HG02642 (cell line): ENCODE data around the gene SCN4A.

Source experiments
- ATAC-seq: cut with Tn5 transposase; IDR thresholded peaks from one replicate; pipeline ENCODE4 v1.9.1; 2021; ENCODE audit warnings: mild to moderate bottlenecking; ENCODE audit not compliant: unreplicated experiment, poor library complexity

The SCN4A gene

DNA sequence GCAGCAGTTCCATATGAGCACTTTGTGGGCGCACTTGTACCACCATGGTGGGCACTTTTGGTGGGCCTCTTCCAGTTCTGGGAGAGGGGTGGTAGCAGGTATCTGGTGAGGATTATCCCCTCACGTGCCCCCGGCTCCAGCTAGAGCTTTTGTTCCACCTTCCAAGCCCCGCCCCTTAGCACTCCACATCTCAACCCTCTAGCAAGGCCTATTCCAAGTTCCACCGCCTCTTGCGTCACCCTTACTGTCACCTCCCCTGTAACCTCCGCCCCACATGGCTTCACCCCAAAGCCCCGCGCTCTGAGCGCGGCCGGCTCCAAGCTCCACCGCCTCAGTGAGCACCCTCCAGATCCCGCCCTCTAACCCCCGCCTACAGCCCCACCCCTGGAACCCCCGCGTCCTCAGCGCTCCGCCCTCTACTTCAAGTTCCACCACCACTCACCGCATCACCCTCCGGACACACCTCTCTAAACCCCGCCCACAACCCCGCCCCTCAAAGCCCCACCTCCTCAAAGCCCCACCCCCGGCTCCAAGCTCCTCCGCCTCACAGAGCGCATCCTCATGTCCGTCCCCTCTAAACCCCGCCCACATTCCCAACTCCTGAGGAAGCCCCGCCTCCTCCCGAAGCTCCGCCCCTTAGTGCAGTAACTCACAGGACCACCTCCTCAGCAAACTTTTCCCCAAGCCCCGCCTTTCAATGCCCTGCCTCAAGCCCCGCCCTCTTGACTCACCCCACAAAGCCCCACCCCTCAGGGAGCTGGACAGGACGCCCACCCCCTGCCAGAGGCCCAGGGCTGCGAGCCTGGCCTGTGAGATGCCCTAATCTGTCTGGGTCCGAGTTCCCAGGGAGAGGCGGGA, 11.1 kb downstream of the SCN4A start:
- ATAC-seq, result no peak

DNA sequence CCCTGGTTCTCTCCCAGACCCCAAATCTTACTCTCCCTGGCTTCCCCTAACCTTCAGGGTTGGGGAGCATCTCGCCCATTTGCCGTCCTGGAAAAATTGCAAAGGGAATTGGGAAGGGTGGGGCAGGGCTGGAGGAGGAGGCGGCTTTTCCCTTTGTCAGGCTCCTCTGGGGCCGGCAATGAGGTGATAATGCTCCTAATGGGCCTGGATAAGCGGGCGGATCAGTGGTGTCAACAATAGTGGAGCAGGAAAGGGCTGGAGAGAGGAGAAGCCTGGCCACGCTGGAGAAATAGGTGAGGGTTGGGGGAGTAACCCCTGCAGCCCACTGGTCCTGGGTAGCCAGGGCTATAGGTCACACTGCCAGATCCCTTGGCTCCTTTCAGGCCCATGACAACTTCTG, 12.3 kb downstream of the SCN4A start:
- no peak for ATAC-seq

DNA sequence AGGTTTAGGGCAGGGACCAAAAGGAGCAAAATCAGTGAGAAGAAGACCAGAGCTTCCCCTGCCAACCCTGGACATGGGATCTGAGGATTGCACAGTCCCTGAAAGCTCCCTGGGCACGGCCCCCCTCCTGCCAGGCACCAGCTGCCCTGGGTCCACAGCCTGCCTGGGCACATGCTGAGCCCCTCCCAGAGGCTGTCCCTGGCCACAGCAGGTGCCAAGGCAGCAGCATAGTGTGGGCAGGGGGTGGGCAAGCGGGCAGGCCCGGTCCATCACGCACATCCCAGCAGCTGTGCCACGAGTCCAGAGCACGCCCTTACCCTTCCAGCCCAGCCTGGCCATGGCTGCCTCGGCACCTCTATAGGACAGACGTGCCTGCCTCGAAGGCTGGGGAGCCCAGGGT, 12.7 kb downstream of the SCN4A start:
- no peak for ATAC-seq

DNA sequence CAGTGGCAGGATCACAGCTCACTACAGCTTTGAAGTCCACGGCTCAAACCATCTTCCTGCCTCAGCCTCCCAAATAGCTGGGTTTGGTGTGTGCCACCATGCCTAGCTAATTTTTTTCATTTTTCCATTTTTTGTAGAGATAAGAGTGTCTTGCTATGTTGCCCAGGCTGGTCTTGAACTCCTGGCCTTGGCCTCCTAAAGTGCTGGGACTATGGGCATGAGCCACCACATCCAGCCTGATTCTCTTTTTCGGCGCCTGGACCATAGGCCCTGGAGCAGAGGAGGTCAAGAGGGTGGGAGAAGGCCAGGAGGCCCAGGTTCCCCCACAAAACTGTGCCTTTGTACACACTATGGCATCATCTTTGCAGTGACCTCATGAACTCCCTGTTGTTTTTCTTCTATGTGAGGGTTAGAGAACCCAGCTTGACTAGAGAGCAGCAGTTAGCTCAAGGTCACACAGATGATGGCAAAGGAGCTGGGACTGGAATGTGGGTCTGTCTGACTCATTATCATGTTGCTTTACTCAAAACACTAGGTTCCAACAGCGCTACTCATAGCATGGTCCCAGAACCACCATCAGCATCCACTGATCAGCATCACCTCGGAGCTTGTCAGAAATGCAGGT, 16.3 kb downstream of the SCN4A start:
- ATAC-seq, result no peak

DNA sequence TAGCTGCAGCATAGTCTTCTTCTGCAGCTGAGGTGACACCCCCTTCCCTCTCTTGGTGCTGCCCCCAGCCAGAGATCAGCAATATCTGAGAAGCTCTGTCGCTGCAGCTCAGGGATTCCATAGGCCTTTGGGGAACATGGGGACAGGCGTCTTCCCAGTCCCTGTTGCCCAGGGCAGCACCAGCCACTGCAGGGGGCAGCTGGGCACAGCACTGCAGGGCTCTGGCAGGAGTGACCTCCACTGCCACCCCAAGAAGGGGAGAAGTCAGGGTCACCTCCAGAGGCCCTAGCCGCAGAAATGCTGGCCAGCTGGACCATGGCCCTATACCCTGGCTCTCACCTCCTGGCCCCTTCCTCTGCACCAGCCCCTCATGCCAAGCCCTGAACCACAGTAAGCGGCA, 16.9 kb downstream of the SCN4A start:
- no peak for ATAC-seq

DNA sequence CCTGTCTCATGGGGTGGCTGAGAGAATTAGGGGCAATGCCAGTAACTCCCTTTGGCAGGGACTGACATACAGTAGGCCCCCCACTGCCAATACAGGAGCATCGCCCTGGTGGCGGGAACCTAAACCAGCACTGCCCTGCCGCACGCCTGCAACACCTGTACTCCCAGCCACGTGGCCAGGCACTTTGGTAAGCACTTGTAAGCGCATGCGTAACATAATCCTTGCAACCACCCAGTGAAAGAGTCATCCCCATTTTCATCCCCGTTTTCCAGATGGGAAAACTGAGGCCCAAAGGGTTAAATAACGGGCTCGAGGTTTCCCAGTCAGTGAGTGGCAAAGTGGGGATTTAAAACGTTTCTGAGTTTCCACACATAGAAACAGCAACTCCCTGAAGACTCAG, 17.5 kb downstream of the SCN4A start:
- no peak for ATAC-seq

DNA sequence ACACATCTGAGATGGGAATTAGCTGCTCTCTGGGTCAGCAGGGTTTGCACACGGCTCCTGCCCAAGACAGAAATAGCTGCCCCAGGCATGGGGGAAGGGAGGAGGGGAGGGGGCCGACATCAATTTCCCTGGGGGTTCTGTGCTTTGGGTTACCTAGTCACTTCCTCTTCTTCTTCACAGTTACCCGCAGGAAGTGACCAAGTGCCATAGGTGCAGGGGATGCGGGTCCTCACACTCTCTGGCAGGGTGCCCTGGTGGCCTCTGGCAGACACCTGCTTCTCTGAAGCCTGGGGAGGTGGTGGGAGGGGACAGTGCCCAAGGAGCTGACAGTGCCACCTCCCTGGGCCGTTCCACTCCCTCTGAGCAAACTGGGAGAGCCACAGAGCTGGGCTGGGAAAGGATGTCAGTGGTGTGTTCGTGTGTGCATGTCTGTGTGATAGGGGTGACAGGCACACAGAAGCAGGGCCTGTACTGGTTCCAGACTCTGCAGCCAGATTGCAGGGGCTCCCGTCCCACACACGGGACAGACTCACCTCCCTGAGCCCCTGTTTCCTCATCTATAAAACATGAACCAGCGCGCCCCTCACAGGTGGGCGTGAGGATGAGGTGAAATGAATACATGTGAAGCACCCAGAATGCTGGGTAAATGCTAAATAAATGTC, 18.2 kb downstream of the SCN4A start:
- peak; percentile 49 for ATAC-seq

DNA sequence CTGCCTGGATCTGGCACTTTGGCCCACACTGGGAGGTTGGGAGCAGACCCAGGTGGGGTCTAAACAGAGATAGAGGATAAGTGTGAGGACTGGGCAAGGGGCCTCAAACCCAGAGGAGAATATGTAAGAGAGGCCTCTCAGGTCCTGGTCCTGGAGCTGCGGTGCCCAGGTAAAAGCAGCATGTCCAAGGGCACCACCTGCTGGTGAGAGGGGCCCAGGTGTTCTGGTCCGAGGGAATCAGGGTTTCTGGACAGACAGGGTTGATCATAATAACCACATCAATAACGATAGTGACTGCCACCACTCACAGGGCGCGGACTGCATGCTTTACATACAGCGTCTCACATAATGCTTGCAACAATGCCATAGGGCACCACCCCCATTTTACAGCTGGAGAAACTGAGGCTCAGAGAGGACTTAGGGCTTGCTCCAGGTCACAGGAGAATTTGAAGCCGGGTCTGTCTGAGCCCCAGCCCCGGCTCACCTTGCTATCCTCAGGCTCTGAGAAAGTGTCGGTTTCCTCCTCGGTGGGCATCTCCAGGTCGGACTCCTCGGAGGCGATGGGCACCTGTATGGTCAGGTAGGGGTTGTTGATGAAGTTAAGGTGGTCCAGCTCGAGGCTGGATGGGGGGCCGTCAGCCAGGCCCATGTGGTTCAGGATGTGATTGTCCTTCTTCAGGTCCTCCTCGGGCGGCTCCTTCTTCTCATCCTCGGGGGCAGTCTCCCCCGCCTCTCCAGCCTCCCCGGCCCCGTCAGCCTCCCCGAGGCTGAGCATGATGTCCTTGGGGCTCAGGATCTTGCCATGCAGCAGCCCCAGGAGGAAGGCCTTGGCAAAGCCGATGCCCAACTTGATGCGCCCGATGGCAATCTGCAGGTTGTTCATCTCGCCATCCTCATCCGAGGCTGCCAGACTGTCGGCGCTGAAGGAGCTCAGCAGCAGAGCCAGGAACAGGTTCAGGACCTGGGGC, 21.5 kb downstream of the SCN4A start:
- ATAC-seq, result no peak

DNA sequence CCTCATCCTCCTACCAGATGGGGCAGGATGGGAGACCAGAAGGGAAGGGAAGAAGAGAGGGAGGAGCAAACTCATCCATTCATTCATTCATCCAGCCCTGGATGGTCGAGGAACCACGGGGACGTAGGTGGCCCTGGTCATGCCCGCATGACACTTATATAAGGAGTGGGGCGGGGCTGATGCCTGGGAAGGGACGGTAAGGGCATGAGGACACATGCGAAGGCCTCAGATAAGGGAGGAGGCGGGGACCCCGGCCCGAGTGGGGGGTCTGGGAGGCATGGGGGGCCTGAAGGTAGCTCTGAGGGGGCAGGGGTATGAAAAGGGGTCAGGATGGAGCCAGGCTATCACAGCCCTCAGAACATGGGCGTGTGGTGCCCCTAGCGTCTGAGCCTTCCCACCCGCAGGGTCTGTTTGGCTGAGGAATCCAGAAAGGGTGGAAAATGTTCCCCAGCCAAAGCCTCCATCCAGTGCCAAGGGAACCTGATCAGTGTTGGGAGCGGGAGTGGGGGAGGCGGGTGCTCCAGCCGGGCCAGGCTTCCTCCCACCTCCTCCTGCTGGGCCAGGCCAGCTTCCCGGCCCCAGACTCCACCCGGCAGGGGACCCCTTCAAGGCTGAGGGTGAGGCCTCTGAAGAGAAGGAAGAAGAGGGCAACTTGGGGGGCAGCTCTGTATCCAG, 23.0 kb downstream of the SCN4A start:
- no peak for ATAC-seq

DNA sequence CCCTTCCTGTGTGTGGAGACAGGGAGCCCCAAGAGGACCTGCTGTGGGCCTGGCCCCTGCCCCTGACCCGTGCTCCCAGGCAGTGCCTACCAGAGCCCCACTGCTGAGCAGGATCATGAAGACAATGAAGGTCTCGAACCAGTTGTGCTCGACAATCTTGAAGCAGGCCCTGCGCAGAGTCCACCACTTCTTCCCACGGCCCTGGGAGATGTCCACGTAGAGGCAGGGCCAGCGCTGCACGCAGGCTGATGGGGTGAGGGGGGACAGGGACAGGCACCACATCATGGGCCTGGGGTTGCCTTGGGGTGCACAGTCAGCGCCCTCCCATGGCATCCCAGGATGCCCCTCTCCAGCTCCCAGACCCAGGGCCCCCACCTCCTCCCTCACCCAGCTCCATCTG, 24.2 kb downstream of the SCN4A start:
- ATAC-seq, result no peak

DNA sequence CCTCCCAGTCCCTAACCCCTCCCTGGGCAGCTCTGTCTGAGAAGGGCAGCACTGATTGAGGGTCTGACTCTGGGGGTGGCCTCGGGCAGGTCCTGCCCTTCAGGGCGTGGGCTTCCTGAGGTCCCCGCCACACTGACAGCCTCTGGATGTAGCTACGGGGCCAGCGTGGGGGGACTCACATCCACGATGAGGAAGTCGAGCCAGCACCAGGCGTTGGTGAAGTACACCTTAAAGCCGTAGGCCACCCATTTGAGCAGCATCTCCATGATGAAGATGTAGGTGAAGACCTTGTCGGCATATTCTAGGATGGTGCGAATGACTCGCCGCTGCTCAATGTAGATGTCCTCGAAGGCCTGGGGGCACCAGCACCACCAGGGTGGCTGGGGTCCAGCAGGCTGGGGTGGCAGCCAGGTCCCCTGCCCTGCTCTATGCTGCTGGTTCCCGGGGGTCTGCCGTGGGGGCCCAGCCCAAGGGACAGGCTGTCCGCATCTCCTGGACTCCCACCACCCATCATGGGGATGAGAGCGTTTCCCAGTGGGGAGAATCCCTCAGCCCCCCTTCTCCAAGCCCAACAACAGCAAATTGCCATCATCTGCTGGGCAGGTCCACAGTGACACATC, 24.9 kb downstream of the SCN4A start:
- no peak for ATAC-seq

DNA sequence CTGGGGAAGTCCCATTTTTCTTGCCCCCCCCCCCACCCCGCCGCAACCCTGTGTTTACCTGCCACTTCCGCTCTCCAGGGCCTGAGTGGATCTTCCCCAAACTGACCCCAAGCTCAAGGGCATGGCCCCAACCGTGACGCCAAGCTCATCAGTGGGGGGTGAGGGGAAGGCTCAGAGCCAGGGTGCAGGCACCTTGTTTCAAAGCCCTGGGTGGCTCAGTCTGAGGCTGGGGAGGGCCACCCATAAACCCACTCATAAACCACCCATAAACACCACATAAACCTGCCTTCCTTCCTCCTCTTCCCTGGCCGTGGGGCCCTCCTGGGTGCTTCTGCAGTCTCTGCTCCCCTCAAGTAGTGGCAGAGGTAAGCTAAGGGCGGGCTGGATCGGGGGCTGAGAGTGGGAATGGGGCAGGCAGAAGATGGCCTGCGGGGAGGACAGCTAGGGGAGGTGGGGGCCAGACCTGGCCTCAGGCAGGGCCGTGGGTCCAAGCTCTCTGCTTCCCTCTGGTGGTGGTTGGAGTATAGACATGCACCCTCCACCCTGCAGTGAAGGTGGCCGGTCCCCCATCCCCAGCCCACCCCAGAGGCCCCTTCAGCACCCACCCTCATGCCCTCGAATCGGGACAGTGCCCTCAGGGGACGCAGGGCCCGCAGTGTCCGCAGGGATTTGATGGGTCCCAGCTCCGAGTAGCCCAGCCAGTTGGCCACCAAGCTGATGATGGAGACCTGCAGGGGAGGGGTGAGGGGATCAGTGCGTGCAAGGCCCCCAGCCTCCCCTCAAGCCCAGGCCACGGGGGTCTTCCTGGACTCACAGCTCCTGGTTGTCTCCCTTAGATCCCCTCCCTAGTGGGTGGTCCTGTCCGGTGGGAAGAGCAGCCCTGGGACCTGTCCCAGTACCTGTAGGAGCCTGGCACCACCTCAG, 26.0 kb downstream of the SCN4A start:
- peak; percentile 71 for ATAC-seq

DNA sequence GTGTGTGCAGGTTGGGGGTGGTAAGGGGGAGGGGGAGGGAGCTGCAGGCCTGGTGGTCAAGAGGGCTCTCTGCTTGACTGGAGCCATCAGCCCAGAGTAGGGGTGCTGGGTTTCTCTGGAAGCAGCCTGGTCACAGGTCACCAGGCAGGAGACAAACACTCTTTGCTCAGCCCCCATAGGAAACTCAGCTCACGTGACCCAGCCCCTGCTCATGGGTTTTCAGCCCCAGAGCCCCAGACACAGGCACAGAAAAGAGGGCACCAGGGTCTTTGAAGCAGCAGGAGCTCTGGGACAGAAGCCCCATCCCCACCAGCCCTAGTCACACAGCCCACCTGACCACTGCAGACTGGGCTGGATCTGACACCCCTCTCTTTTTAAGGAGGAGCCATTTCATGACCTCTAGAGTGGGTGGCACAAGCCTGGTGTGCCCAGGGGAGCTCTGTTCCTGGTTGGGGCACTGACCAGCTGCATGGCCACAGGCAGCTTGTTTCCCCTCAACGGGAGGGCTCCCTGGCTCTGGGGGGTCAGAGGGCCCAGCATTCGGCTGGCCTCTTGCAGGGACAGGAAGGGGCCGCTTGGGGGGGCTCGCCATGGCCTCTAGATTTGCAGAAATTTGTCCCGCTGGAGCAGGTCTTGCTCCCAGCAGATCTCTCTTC, 26.8 kb downstream of the SCN4A start:
- ATAC-seq, result peak; percentile 28

DNA sequence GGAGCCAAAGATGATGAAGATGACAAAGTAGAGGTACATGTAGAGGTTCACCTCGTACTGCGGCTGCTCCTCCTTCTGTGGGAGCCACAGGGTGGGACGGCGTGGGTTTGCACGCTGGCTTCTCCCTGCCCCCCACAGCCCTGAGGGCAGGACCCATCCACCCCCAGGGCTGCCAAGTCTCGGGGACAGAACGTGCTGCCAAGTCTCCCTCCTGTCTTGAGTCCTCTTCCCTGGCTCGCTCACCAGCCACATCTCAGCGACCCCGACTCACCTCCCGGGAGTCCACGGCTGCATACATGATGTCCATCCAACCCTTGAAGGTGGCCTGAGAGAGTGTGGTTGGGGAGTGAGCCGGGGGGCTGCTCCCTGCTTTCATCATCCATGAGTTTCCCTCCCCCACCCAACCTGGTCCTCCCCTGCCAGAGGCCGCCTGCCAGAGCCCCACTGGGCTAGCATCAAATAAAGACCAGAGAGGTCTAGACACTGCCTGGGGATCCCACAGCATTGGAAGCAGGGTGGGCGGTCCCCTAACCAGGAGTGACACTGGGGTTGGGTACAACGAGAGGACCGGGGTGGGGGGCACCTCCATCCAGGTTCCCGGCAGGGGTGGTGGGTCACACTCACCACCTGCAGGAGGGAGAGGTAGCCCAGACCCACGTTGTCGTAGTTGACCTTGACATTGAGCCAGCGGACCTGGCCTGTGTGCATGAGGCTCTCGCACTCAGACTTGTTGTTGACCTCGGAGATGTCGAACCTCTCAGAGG, 27.8 kb downstream of the SCN4A start:
- ATAC-seq, result no peak

DNA sequence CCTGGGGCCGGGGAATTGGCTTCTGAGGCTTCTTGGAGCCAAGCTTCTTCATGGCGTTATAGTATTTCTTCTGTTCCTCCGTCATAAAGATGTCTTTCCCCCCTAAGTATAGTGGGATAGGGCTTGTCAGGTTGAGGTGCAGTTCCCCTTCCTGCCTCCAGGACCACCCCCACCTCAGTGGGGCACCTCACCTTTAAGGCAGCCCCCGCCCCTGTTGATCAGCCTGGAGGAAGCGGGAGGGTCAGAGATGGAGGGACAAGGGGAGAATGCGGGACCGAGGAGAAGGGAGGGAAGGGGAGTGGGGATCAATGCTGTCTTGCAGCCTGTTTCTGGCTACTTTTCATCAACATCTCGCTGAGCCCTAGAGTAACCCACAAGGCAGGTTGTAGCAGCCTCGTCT, 29.0 kb downstream of the SCN4A start:
- no peak for ATAC-seq

DNA sequence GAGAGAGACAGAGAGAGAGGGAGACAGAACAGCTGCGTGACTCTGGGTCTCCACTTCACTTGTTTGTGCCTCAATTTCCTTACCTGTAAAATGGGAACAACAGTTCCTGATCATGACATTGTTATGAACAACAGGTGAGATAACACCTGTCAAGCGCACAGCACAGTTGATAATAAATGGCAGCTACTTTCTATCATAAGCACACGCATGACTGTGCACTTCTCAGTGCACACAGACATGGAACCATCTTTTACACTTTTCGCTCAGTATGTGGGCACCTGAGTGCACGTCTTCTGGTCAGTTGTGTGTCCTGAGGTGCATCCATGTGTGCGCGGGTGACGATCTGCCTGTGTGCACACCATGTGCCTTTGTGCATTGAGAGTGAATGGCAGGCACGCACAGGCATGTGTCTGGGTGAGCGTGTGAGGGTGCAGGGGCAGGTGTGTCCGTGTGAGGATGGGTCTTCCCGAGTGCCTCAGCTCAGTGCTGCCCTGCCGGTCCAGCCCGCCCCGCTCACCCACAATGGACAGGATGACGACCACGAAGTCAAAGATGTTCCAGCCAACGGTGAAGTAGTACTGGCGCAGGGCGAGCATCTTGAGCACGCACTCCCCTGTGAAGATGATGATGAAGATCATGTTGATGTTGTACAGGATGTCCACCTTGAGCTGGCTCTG, 30.3 kb downstream of the SCN4A start:
- ATAC-seq, result no peak

DNA sequence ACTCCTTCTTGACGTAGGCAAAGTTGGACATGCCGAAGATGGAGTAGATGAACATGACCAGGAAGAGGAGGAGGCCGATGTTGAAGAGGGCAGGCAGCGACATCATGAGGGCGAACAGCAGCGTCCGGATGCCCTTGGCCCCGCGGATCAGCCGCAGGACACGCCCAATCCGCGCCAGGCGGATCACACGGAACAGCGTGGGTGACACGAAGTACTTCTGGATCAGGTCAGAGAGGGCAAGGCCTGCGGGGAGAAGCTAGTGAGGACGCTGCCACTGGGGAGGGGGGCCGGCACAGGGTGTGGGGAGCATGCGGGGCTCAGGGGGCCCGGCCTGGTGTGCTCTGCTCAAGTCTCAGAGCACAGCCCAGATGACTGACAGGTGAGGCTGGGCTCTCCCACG, 31.0 kb downstream of the SCN4A start:
- ATAC-seq, result no peak
